Measurements from ENCODE around the gene EPSTI1.
"Not testable (repeated sequence)": the region's sequence is repeated elsewhere in the genome, so short reads cannot be mapped to it uniquely, and the experiment has no call there.

EPSTI1 gene, protein sequence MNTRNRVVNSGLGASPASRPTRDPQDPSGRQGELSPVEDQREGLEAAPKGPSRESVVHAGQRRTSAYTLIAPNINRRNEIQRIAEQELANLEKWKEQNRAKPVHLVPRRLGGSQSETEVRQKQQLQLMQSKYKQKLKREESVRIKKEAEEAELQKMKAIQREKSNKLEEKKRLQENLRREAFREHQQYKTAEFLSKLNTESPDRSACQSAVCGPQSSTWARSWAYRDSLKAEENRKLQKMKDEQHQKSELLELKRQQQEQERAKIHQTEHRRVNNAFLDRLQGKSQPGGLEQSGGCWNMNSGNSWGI

DNA sequence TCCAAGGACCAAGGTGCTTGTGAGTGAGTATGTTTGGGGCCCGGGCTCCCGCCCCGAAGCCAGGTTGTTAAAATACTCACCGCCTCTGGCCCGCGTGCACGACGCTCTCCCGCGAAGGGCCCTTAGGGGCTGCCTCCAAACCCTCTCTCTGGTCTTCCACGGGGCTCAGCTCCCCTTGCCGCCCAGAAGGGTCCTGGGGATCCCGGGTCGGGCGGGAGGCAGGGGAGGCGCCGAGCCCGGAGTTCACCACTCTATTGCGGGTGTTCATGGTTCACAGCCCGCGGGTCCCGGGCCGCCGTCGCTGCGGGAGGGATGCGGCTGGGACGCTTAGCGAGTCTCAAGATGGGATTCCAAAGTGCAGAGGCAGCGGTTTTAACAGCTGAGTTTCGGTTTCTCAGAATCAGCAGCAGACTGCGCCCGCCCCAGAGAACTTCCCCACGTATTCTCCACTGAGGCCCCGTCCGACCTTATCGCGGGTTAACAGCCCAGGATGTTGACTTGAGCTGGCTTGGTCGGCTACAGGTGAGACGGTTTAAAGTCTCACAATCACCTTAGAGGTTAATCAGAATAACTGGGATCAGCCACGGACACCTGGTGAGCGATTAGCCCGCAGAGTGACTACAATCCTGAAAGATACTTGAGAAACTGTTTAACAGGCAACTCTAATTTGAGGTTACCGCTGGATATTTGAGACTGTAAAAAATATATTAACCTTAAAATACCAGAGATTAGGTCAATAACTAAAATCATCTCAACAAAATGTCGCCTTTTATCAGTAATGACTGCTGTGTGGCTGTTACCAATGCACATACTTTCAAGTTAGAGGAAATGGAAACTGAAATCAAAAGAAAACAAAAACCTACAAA is at the start of gene EPSTI1:
EPSTI1 (minus strand) TSS at position 344 of the 866 bp plus-strand sequence; CDS start at position 268, 76 bp downstream.
- peak; percentile 26 to 74 (median 55) for DNase-seq

GRCh38 chr13:43041369-43041921 is 49.4 kb upstream of the EPSTI1 start:
- no peak for DNase-seq

DNA sequence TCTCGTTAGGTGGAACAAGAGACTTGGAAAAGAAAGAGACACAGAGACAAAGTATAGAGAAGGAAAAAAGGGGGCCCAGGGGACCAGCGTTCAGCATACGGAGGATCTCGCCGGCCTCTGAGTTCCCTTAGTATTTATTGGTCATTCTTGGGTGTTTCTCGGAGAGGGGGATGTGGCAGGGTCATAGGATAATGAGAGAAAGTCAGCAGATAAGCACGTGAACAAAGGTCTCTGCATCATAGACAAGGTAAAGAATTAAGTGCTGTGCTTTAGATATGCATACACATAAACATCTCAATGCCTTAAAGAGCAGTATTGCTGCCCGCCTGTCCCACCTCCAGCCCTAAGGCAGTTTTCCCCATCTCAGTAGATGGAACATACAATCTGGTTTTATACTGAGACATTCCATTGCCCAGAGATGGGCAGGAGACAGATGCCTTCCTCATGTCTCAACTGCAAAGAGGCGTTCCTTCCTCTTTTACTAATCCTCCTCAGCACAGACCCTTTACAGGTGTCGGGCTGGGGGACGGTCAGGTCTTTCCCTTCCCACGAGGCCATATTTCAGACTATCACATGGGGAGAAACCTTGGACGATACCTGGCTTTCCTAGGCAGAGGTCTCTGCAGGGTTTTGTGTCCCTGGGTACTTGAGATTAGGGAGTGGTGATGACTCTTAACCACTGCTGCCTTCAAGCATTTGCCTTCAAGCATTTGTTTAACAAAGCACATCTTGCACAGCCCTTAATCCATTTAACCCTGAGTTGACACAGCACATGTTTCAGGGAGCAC is 48.7 kb upstream of the EPSTI1 start:
- not testable (repeated sequence) for DNase-seq

- no peak for DNase-seq
Measured at GRCh38 chr13:43039966-43040365, 47.9 kb upstream of the EPSTI1 start.

DNA sequence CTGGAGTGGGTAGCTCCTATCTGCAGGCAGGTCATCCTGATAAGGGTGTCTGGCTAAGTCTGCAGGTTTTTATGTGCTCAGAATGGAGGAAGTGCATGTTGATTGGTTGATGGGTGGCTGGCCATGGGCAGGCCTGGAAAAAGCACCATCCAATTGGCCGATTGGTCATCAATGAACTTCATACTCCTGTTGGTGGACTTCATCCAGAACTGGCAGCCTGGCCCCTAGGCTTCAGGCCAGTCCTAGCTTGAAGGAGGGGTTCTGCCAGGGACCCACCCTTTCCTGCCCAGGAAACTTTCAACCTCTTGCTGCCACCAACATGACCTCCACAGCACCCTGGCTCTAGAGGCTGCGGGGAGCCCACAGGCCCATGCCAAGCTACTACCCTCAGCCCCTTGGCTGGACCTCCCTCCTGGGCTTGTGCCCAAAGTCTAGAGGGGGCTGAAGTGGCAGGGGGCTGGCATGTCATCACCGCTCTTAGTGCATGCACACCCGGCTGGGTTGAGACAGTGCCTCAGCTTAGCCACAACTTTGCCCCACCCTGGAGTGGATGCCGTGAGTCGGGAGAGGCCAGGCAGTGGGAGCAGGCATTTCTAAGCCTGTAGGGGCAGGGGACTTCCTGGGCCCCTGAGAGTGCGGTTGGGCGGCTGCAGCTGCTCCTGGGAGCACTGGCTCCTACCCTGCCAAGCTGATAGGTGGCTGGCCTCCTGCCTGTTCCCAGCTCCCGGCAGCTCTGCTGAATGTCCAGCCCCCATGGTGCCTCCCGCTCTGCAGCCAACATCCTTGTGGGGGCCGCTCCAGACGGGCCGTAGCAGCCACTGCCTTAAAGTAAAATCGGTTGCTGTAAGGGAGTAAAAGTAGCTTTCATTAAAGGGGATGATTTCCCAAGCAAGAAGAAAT is 44.6 kb upstream of the EPSTI1 start:
- no peak for DNase-seq

DNA sequence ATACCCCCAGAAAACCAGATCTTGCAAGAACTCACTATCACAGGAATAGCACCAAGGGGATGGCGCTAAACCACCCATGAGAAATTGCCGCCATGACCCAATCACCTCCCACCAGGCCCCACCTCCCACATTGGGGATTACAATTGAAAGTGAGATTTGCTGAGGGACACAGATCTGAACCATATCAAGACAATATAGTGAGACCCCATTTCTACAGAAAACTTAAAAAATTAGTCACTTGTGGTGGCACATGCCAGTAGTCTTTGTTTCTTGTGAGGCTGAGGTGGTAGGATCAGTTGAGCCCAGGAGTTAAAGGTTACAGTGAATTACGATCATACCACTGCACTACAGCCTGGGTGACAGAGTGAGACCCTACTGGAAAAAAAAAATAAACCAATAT is 41.0 kb upstream of the EPSTI1 start:
- DNase-seq = no peak

- DNase-seq = no peak
Measured at GRCh38 chr13:43031881-43032280, 39.8 kb upstream of the EPSTI1 start.

- no peak for DNase-seq
Measured at GRCh38 chr13:43030548-43030947, 38.5 kb upstream of the EPSTI1 start.

DNA sequence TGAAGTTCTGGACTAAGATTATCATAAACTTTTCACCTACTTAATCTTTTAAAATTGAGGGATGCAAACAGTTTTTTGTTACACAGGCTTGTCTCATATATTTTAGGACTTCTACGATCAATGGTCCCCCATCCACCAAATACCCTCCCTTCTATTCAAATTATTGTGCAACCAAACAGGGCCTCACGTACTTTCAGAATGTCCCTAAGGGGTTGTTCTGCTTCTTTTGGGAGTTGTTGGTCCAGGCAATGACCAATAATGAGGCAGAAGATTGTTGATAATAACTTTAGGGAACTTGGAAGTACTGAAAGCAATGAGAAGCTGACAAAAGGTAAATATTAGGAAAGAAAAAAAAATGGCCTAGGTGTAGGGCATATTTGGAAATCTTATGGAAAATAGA is 34.2 kb upstream of the EPSTI1 start:
- DNase-seq = no peak

DNA sequence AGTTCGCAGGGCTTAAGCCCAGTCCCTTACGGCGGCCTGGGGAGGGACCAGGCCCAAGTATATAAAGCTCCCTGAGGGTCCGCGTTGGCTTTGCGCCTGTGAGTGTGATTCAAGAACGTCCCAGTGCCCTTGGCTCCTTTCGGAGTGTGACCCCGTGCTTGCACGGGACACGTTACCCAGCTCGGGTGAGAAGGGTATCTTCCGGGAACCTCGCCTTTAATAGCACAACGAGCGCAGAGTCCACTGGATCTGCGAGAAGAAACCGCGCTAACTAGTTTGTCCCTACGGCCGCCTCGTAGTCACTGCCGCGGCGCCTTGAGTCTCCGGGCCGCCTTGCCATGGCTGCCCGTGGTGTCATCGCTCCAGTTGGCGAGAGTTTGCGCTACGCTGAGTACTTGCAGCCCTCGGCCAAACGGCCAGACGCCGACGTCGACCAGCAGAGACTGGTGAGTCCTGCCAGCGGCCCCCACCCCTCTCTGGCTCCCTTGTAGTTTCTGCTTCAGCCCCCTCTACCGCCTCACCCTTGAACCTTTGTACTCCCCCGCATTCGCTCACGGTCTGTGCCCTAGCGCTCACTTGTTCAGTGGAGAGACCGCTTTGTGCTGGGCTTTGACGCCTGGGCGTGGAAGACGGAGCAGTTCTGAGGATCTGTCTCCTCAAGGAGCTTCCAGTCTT is 31.4 kb upstream of the EPSTI1 start, which contains the start of gene DNAJC15:
DNAJC15 (plus strand) TSS at position 298 of the 675 bp plus-strand sequence; CDS start at position 339, 41 bp downstream.
- DNase-seq = peak; percentile 14 to 73 (median 52)

DNA sequence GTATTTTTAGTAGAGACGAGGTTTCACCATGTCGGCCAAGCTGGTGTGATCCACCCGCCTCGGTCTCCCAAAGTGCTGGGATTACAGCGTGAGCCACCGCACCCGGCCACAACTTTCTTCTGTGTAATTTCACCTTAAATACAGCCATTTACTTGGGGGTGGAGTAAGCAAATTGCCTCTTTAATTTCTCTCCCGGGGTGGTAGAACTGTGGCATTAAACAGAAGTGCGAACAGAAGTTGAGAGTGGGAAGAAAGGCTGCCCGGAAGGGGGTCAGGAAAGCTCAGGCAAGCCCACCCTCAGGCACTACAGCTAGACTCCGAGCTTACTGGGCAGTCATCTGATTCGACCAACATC is 30.9 kb upstream of the EPSTI1 start:
- no peak for DNase-seq

- no peak for DNase-seq
Measured at GRCh38 chr13:43021926-43022670, 30.1 kb upstream of the EPSTI1 start.

GRCh38 chr13:43020794-43021193 is 28.8 kb upstream of the EPSTI1 start:
- DNase-seq = no peak

GRCh38 chr13:43019811-43020210 is 27.8 kb upstream of the EPSTI1 start:
- DNase-seq = no peak

DNA sequence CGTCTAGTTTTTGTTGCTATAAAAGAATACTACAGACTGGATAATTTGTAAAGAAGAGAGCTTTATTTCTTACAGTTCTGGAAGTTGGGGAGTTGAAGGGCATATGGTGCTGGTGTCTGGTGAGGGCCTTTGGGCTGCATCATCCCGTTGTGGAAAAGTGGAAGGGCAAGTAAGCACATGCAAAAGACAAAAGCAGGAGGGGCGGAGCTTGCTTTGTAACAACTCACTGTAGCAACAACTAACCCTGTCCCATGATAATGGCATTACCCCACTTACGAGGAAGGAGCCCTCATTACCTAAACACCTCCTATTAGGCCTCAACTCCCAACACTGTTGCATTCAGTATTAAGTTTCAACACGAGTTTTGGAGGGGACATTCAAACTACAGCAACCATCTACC is 24.2 kb upstream of the EPSTI1 start:
- DNase-seq = no peak

GRCh38 chr13:43014162-43014561 is 22.1 kb upstream of the EPSTI1 start:
- DNase-seq = no peak

DNA sequence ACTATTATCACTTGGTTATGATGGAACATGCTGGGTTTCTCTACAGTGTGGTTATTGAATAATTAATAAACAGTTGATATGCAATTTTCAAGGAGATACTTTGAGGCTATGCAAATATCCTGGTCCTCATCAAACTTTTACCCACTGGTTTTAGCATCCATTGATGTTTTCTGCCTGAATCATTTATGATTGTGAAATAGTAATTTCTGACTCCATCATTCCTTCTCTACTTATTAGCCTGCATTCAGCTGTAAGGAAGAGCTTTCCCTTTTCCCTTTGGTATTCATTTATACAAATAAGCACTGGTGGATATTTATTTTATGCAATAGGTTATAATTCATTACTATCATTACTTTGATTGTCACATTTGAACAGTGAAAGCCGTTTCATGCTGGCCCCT is 17.5 kb upstream of the EPSTI1 start:
- no peak for DNase-seq

- no peak for DNase-seq
Measured at GRCh38 chr13:43008596-43008995, 16.6 kb upstream of the EPSTI1 start.

- DNase-seq = no peak
Measured at GRCh38 chr13:43006893-43007631, 15.0 kb upstream of the EPSTI1 start.
